ENCODE results near the gene GALNT2.

Gene GALNT2

GRCh38 chr1:230301822-230302221 is 234.8 kb downstream of the GALNT2 start:
- DNase-seq (ENCODE audit: low spot score) = no peak

- DNase-seq (ENCODE audit: low spot score) = no peak
Observed at GRCh38 chr1:230303069-230303468, 236.0 kb downstream of the GALNT2 start.

DNA sequence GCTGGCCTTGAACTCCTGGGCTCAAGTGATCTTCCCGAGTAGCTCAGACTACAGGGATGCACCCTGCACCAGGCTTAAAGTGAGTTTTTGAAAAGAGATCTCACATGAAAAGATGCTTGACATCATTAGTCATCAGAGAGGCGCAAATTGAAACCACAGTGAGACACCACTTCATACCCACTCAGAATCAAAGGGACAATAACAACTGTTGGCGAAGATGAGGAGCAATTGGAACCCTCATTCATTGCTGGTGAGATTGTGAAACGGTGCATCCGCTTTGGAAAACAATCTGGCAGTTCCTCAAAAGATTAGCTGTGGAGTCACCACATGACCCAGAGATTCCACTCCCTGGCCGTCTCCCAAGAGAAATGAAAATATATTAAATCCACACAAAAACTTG is 236.8 kb downstream of the GALNT2 start:
- peak; percentile 12 for DNase-seq (ENCODE audit: low spot score)

DNA sequence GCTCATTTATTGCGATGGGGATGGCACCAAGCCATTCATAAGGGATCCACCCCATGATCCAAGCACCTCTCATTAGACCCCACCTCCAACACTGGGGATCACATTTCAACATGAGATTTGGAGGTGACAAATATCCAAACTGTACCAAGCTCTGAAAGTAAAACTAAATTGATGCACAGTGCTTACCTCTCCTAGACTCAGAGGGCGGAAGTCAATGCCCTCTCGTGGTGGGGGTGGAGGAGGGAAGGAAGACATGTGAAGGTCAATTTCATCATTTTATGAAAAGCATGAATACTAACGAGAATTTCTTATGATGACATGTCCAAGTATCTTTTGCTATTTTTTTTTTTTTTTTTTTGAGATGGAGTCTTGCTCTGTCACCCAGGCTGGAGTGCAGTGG is 239.1 kb downstream of the GALNT2 start:
- DNase-seq (ENCODE audit: low spot score) = no peak

DNA sequence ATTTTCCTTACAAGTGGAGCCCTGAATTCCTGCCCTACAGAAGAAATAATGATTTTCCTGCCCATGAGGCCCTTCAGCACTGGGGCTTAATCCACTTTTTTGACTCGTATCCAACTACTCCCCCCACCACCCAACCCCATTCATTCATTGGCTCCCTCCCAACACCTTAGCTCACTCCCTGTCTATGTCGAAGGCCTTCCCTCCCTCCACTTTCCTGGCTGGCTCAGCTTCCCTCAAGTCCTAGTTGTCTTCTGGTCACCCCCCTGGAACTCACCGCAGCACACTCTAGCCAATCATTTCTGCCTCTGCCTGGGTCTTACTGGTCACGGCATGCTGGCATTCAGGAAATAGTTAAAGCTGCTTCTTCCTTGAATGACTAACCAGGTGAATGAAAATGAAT is 240.2 kb downstream of the GALNT2 start:
- DNase-seq (ENCODE audit: low spot score) = peak; percentile 37

- peak; percentile 80 for DNase-seq (ENCODE audit: low spot score)
Observed at GRCh38 chr1:230308039-230308438, 241.0 kb downstream of the GALNT2 start.

GRCh38 chr1:230308821-230309220 is 241.8 kb downstream of the GALNT2 start:
- no peak for DNase-seq (ENCODE audit: low spot score)

DNA sequence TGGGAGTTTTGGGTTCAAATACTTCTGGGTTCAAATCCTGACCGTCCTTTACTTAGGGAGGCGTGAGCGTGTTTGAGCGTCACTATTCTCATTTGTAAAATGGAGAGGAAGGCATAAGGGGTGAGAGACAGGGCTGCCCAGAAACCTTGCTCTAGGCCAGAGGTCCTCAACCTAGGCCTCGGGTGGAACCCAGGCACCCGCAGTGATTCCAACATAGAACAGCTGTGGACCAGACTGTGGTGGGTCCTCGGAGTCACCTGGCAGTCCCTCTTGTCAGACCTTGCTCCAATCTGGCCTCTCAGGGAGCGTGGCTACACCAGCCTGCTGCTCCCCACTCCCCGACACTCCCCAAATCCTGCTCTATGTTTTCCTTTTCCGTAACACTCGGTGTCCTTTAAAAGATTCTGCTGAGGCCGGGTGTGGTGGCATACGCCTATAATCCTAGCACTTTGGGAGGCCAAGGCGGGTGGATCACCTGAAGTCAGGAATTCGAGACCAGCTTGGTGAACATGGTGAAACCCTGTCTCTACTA is 242.7 kb downstream of the GALNT2 start:
- no peak for DNase-seq (ENCODE audit: low spot score)

GRCh38 chr1:230310381-230311163 is 243.5 kb downstream of the GALNT2 start:
- peak; percentile 74 for DNase-seq (ENCODE audit: low spot score)

DNA sequence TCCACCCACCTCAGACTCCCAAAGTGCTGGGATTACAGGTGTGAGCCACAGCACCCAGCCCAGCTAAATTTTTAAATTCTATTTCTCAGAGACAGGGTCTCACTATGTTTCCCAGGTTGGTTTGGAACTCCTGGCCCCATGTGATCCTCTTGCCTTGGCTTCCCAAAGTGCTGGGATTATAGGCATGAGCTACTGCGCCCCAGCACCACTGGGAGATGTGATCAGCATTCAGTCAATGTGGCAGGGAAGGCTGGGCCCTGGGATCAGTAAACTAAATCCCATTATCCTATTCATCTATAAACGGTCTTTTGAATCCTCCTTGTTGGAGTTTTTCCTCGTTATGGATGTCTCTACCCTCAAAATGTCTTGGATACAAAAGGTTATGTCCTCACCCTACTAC is 245.6 kb downstream of the GALNT2 start:
- DNase-seq (ENCODE audit: low spot score) = no peak

- DNase-seq (ENCODE audit: low spot score) = no peak
Observed at GRCh38 chr1:230313453-230314141, 246.6 kb downstream of the GALNT2 start.

GRCh38 chr1:230314142-230314470 is 247.1 kb downstream of the GALNT2 start:
- DNase-seq (ENCODE audit: low spot score) = no peak

DNA sequence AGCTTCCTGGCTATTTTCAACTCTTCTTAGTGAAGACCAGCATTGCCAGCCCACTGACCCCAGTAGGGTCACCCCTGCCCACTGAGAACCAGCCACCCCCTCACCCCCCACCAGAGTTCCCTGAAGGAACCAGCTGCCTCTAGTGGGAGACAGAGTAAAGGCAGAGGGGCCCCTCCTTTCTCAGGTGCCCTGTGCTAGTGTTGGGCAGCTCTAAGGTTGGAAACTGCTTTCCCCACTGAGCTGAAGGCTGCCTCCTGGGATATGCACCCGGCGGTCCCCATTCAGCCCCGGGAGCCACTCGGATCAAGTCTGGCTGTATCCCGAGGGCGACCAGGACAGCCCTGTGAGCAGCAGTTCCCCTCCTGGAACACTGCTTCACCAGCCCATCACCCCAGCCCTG is 248.1 kb downstream of the GALNT2 start:
- DNase-seq (ENCODE audit: low spot score) = no peak

GRCh38 chr1:230316864-230317745 is 250.1 kb downstream of the GALNT2 start:
- DNase-seq (ENCODE audit: low spot score) = no peak

- DNase-seq (ENCODE audit: low spot score) = peak; percentile 27
Observed at GRCh38 chr1:230317823-230318819, 251.1 kb downstream of the GALNT2 start.

GRCh38 chr1:230319014-230319747 is 252.1 kb downstream of the GALNT2 start:
- no peak for DNase-seq (ENCODE audit: low spot score)

- no peak for DNase-seq (ENCODE audit: low spot score)
Observed at GRCh38 chr1:230320804-230321203, 253.8 kb downstream of the GALNT2 start.

DNA sequence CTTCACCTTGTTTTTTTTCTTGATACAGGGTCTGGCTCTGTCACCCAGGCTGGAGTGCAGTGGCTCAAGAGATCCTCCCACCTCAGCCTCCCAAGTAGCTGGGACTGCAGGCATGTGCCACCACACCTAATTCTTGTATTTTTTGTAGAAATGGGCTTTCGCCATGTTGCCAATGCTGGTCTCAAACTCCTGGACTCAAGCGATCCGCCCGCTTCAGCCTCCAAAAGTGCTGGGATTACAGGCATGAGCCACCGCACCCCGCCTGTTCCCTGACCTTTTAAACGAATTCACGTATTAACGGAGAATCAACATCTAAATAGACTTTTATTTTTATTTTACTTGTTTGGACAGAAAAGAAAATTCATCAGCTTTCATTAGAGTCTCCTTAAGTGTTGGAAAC is 254.3 kb downstream of the GALNT2 start:
- no peak for DNase-seq (ENCODE audit: low spot score)

DNA sequence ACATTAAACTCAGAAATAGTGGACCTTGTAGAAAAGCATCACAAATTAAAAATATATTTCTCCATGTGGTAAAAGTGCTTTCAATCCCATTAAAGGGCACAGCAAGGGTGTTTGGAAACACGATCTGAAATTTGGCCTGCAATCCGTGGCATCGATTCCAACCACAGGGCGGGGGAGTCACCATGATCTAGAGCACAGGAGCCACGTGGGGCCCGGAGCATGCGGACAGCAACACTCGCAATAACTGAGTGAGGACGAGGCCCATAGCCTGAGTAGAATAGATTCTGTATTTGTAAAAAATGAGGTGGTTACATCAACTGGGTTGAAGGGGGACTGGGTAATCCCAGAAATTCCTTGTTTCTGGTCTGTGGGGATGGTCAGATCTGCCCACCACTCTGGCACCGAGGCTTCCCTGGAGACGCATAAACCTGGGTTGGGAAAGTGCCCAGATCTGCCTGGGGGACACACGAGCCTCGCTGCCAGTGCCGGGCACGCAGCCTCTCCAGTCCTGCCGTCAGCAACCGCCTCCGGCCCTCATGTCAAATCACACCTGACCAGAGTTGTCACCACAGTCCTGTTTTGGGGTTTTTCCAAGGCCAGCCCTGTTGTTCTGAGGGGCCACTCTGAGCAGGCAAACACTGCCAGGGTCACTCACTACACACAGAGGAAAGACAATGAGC is 254.8 kb downstream of the GALNT2 start:
- DNase-seq (ENCODE audit: low spot score) = no peak

- DNase-seq (ENCODE audit: low spot score) = no peak
Observed at GRCh38 chr1:230322421-230322756, 255.4 kb downstream of the GALNT2 start.

All from LoVo (cell line).